Dedifferentiated amniotic fluid mesenchymal stem cell (primary cell): ENCODE measurements around the gene PLEKHG4.

ENCODE experiments used
- DNase-seq: peaks from one replicate; pipeline ENCODE4 v3.0.0-alpha.2; 2016; ENCODE audit errors: extremely low spot score

The PLEKHG4 gene

DNA sequence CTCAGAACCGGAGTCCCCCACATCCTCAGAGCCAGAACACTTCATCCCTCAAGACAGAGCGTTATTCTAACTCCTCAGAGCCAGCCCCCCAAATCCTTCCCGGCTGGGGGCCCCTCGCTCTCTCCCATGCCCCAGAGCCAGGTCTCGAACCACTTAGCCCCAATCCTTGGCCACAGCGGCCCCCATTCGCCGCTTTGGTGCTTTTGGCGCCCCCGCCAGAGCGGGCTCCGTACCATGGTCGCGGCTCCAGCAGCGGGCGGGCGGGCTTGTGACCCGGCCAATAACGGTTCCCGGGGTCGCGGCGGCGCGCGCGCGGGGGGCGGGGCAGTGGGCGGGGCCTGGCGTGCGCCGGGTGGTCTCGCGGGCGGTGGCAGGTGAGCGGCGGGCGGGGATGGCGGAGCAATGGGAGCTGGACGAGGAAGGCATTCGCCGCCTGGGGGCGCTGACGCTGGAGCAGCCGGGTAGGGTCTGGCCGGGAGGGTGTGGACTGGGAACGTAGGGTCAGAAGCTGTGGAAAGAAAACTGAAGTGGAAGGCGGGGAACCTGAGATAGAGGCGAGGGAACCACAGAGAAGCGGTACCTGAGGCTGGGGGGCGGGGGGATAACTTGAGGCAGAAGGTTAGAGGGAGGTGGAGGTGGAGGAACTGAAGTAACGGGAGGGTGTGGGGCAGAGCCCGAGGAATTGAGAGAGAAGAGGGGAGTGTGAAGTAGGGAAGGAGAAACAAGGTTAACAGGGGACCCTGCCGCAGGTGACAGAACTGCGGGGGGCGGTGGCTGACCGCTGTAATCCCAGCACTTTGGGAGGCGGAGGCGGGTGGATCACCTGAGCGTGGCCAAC is 47.4 kb downstream of the PLEKHG4 start, which contains the start of the genes KCTD19 and LRRC36:
Gene KCTD19 (minus strand): TSS at position 270 of the 838 bp plus-strand sequence. CDS start 34 bp downstream, at position 236.
Gene LRRC36 (plus strand): TSS at position 344 of the 838 bp plus-strand sequence. CDS start 48 bp downstream, at position 392.
- DNase-seq: no peak

DNA sequence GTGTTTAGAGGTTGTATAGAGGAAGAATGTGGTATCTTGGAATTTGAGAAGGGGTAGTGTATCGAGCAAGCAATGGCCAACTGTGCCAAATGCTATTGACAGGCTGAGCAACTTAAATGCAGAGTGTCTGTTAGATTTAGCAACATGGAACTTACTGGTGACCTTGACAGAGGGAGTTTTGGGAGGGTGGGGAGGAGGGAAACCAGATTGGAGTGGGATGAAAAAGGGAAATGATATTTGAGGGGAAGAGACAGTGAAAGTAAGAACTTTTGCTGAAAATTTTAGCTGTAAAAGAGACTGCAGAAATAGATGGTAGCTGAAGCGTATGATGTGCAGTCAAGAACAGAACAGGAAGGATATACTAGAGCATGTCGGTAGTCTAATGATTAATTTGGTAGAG is 48.4 kb downstream of the PLEKHG4 start:
- DNase-seq: no peak

DNA sequence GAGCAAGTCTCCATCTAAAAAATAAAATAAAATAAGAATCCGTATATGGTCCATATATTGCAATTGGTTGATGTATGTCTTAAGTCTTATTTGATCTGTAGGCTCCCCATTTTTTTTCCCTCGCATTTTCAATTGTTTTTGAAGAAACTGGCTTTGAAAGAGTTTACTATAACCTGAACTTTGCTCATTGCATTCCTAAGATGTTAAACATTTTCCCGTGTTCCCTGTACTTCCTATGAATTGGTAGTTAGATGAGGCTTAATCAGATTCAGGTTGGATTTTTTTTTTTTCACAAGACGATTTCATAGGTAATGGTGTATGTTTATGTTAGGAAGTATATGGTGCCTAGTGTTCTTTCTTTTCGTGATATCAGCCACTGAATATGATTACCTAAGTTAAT is 50.6 kb downstream of the PLEKHG4 start:
- DNase-seq: no peak

DNA sequence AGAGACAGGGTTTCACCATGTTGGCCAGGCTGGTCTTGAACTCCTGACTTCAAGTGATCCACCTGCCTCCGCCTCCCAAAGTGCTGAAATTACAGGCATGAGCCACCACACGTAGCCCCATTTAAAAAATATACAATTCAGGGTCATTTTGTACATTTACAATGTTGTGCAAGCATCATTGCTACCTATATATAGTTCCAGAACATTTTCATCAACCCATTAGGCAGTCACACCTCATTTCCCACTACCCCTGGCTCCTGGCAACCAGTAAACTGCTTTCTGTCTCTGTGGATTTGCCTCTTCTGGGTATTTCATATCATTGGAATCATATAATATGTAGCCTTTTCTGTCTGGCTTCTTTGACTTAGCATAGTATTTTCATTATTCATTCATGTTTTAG is 54.0 kb downstream of the PLEKHG4 start:
- no peak for DNase-seq

DNA sequence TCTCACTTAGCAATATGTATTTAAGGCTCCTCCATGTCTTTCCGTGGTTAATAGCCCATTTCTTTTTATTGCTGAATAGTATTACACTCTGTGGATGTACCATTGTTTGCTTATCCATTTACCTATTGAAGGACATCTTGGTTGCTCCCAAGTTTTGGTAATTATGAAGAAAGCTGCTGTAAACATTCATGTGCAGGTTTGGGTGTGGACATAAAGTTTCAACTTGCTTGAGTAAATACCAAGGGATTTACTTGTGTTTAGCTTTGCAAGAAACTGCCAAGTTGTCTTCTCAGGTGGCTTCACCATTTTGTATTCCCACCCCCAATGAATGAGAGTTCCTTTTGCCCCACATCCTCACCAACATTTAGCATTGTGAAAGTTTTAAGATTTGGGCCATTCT is 56.8 kb downstream of the PLEKHG4 start:
- no peak for DNase-seq

DNA sequence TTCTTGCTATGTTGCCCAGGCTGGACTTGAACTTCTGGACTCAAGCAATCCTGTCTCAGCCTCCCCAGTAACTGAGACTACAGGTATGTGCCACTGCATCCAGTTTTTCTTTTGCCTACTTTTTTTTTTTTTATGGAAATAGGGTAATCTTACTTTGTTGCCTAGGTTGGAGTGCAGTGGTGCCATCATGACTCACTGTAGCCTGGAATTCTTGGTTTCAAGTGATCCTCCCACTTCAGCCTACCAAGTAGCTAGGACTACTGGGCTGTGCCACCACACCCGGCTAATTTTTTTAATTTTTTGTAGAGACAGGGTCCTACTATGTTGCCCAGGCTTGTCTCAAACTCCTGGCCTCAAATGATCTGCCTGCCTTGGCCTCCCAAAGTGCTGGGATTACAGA is 57.3 kb downstream of the PLEKHG4 start:
- no peak for DNase-seq
